Right lobe of liver (tissue), 4 donors: ENCODE data around the gene CRYBA4.

ENCODE experiments used
- POLR2A ChIP-seq: fragments of 450-650 bp; IDR thresholded peaks from one replicate; pipeline ENCODE4 v1.6.1; 2017; ENCODE audit warnings: antibody characterized with exemption, mild to moderate bottlenecking
- TF ChIP-seq, protein P1 (sequence below), 4 donors: fragments of 200-600 bp in 3 of 4; fragments of 450-650 bp in 1 of 4; IDR thresholded peaks; one replicate each; pipeline versions ENCODE4 v1.5.1 to v1.8.0; 2016 to 2022; ENCODE audit warnings: antibody characterized with exemption in 4 of 4, mild to moderate bottlenecking in 2 of 4
- donor health status: DM: no; HTN: no; CAD: no.
- donor health status: DM: no; HTN: no; CAD: no.
- donor health status: DM: no; HTN: yes; CAD: no.

DNA sequence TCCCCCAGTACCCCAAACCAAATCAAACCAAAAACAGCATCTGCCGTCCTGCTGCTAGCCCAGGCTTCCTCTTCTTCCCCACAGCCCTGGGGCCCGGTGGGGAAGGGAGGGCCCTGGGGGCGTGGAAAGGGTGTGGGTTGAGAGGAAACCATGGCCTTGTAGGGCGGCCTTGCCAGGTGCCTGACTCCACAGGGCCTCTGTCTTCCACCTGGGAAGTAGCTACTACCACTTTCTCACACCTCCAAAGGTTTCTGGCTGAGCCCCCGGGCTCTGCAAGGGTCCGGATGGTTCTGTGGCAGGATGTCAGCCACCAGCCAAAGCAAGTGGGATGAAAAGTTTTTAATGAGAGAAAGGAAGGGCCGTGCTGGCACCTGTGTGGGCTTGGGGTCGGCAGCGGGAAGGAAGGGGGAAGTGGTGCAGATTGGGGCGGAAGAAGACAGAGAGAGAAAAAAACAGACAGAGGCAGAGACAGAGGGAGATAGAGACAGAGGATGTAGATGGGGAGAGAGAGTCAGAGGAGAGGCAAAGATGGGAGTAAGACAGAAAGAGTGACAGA is 42.4 kb upstream of the CRYBA4 start:
- no peak for TF ChIP-seq POLR2A
- TF ChIP-seq, protein P1, sequence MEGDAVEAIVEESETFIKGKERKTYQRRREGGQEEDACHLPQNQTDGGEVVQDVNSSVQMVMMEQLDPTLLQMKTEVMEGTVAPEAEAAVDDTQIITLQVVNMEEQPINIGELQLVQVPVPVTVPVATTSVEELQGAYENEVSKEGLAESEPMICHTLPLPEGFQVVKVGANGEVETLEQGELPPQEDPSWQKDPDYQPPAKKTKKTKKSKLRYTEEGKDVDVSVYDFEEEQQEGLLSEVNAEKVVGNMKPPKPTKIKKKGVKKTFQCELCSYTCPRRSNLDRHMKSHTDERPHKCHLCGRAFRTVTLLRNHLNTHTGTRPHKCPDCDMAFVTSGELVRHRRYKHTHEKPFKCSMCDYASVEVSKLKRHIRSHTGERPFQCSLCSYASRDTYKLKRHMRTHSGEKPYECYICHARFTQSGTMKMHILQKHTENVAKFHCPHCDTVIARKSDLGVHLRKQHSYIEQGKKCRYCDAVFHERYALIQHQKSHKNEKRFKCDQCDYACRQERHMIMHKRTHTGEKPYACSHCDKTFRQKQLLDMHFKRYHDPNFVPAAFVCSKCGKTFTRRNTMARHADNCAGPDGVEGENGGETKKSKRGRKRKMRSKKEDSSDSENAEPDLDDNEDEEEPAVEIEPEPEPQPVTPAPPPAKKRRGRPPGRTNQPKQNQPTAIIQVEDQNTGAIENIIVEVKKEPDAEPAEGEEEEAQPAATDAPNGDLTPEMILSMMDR (IDR thresholded peaks at IDR 0.05): no peak
